Inflammatory macrophage (primary cell): ENCODE results near the gene VWA3A.
"Not testable (repeated sequence)": the region's sequence is repeated elsewhere in the genome, so short reads cannot be mapped to it uniquely, and the experiment has no call there.

ENCODE experiments used
- DNase-seq, 2 donors: peaks; one replicate each; pipeline ENCODE4 v3.0.0-alpha.2; 2020 to 2022

Gene VWA3A

GRCh38 chr16:22091721-22092120 is 620 bp upstream of the VWA3A start:
- DNase-seq, result no peak

- no peak for DNase-seq
Observed at GRCh38 chr16:22093331-22093730, 990 bp downstream of the VWA3A start.

DNA sequence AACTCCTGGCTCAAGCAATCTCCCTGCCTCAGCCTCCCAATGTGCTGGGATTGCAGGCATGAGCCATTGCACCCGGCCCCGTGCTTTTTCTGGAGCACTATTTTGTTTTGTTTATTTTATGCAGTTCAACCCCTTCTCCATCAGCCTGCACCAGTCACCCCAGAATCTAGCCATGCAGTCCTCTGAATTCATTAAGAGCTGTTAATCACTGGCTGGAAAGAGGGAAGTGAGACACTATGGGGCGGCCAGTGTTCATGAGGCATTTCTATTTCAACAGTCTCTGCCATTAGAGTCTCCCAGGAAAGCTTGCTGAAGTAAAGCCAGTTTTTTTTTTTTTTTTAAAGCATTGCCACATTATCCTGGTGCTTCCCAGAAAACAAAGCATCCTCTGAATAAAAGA is 1.7 kb downstream of the VWA3A start:
- peak; percentile 22 to 27 for DNase-seq

GRCh38 chr16:22098405-22099255 is 6.3 kb downstream of the VWA3A start:
- peak; percentile 20 to 33 for DNase-seq

GRCh38 chr16:22099256-22099975 is 7.1 kb downstream of the VWA3A start:
- DNase-seq, result no peak

- no peak for DNase-seq
Observed at GRCh38 chr16:22103441-22103840, 11.1 kb downstream of the VWA3A start.

DNA sequence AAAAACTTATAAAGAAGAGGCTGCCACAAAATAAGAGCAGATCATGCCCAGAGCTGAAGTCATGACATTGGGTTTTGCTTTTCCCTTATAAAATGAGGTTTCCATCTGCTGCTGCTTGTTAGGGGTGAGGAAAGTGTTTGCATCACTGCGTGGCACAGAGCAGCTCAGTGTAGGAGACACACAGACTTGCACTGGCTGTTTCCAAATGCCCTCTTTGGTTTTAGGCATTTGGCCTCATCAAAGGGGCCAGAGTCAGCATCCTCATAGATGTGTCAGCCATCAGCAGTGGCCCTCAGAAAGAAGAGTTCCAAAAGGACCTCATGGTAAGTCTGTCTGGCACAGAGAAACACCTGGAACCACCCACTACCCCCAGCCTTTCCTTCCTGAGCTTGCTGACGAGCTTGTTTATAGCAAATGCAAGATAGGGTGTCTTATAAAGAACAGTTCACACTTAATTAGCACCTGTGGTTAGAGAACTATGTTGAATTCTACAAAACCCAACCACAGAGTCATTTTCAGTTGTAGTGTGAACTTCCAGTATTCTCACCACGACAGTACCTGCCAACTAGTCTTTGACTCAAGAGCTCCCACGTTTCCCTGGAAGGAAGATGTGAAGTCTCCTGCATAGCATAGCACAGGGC is 17.0 kb downstream of the VWA3A start:
- DNase-seq, result no peak

- DNase-seq, result not testable (repeated sequence)
Observed at GRCh38 chr16:22111629-22112028, 19.3 kb downstream of the VWA3A start.

GRCh38 chr16:22116095-22116700 is 23.9 kb downstream of the VWA3A start:
- DNase-seq, result no peak

DNA sequence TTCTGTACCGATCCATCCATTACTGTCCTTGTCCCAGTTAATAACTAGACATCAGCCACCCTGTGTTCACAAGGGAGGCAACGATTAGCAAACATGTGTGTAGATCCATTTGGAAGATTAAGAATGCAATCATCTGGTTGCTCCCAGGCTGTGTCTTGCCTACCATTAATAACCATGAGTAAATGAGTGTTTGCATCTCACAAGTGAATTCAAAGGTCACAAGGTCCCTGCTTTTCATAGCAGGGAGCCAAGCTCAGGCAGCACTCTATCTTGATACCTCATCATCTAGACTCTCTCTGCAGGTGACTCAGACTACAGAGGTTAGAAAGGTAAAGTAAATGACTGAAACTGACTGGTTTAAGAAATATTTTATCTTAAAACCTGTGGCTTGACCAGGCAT is 25.3 kb downstream of the VWA3A start:
- DNase-seq, result no peak

GRCh38 chr16:22120440-22120839 is 28.1 kb downstream of the VWA3A start:
- DNase-seq, result no peak

- DNase-seq, result no peak
Observed at GRCh38 chr16:22122239-22122638, 29.9 kb downstream of the VWA3A start.

DNA sequence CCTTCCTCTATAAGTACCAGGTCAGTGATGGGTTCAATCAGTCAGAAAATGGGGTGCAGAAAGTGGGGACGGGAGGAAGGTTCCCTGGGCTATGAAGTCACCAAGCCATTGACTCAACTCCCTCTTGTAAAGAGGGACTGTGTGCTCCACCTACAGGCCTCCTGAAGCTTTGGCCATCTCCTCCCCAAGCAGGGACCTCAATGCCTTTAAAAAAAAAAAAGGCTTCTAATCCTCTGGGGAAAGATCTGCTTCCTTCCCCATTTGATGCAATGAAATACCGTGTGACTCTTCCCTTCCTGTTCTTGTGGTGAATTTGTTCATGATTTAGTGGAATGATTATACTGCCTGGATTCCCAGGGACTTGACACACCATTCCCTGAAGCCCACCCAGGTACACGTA is 30.8 kb downstream of the VWA3A start:
- peak; percentile 72 to 81 for DNase-seq

GRCh38 chr16:22123759-22124490 is 31.6 kb downstream of the VWA3A start:
- no peak for DNase-seq

DNA sequence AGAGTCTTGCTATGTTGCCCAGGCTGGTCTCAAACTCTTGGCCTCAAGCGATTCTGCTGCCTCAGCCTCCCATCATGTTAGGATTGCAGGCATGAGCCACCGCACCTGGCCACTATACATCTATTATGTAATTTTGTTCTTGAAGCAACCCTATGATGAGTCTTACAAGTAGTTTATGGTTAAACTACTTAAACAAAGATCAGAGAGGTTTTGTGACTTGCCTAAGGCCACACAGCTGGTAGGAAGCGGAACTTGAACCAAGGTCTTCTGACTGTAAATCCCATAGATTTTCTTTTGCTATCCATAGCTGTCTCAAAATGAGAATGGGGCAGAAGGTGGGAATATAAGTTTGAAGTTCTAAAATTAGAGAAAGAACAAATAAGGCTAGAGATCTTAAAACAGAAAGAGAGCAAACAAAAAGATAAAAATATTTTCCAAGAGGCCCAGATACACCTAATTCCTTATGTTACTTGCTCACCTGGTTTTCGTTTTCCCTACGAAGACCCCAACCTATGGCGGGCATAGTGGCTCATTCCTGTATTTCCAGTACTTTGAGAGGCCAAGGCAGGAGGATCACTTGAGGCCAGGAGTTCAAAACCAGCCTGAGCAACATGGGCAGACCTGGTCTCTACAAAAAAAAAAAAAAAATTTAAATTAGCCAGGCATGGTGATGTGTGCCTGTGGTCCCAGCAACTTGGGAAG is 32.4 kb downstream of the VWA3A start:
- no peak for DNase-seq

- no peak for DNase-seq
Observed at GRCh38 chr16:22126037-22126558, 33.8 kb downstream of the VWA3A start.

GRCh38 chr16:22128537-22128936 is 36.2 kb downstream of the VWA3A start:
- not testable (repeated sequence) for DNase-seq

GRCh38 chr16:22130528-22130927 is 38.2 kb downstream of the VWA3A start:
- no peak for DNase-seq

DNA sequence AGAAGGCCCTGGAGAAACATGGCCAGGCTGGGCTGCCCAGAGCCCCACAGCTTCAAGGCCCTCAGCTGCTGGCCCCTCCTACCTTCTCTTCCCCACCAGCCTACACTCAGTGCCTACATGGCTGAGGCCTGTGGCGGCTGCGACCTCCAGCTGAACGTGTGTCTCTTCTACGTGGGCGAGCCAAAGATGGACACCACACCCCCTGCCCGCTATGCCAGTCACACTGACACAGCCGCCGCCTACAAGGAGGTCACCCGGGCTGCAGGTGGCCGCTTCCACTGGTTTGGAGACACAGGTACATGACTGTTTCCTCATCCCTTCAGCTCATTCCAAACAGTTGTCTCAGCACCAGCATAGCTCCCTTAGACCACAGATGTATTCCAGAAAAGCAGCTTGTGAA is 40.5 kb downstream of the VWA3A start:
- no peak for DNase-seq

- no peak for DNase-seq
Observed at GRCh38 chr16:22138482-22138881, 46.1 kb downstream of the VWA3A start.

GRCh38 chr16:22139008-22139407 is 46.7 kb downstream of the VWA3A start:
- DNase-seq, result no peak
